Measurements from ENCODE around the gene LRP1B.

LRP1B gene

GRCh38 chr2:141062031-141062430 lies 1068.8 kb downstream of the LRP1B start:
- DNase-seq: no peak

GRCh38 chr2:141058556-141058955 lies 1072.3 kb downstream of the LRP1B start:
- no peak for DNase-seq

GRCh38 chr2:141055531-141055930 lies 1075.3 kb downstream of the LRP1B start:
- DNase-seq: no peak

- no peak for DNase-seq
Observed at GRCh38 chr2:141048951-141049350, 1081.9 kb downstream of the LRP1B start.

DNA sequence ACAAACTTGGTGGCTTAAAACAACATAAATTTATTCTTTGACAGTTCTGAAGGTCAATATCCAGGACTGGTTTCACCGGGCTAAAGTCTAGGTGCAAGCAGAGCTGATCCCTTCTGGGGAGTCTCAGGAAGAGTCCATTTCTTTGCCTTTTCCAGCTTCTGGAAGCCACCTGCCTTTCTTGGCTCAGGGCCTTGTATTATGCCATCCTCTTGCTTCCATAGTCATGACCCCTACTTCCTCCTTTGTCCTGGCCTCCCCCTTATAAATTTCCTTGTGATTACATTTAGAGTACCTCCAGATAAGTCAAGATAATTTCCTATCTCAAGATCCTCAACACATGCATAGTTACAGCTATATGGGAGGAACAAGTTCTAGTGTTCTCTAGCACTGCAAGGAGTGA lies 1089.5 kb downstream of the LRP1B start:
- DNase-seq: no peak

- no peak for DNase-seq
Observed at GRCh38 chr2:141038341-141038740, 1092.5 kb downstream of the LRP1B start.

GRCh38 chr2:141037361-141037760 lies 1093.5 kb downstream of the LRP1B start:
- no peak for DNase-seq

DNA sequence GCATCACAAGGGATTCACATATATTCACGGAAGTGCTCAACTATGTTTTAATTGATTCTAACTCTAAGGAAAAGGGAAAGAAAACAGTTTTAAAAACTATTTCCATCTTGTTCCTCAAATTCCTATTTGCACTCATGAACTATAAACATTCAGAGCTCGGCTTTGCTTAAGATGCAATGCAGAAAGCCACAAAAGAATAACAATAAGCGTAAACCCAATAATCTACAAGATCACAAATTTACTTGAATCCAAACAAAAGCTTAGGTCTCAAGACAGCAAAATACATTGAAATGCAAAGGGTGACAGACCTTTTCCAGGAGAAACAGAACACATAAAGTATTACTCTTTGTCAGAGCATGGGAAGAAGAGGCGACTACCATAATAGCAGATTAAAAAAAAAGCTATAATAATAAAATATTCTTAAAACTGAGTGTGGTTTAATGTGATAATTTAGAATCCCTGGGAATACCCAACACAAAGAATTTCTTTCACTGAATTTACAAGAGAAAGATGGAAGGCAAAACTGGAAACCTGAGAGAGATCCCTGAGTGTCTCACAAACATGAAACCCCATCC lies 1094.9 kb downstream of the LRP1B start:
- no peak for DNase-seq

- no peak for DNase-seq
Observed at GRCh38 chr2:141029428-141030078, 1101.3 kb downstream of the LRP1B start.

- DNase-seq: no peak
Observed at GRCh38 chr2:141027221-141027620, 1103.6 kb downstream of the LRP1B start.

GRCh38 chr2:141021611-141022010 lies 1109.2 kb downstream of the LRP1B start:
- no peak for DNase-seq

DNA sequence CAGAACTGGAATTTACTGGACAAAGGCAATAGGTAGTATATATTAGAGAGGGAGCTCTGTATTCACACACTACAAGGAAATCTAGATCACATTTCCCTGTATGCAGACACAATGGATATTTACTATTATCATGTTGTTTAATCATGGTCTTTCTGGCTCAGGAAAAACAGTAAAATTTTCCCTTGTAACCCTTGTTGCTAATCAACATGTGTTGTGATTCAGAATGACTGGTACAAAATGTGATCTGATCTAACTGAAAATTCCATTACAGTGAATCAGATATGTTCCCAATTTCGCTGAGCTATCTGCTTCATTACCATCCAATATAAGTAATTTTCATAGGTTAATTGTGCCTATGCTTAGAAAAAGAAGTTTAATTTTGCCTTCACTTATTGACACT lies 1109.7 kb downstream of the LRP1B start:
- DNase-seq: no peak

DNA sequence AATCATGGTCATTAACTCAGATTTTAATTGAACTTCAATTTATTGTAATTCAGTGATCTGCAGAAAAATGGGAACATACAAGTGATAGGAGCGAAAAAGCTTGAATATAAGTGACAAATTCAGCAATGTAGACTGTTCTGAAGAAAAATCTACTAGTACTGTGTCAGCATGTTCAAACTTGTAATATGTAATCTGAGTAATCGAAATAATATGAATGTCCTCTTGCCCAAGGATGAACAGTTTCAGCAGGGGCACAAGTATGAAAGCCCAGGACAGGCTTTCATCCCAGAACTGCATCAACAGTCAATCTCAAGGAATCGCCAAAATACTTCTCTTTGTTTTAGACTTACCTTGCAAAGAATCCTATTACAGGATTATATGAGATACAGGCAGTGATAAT lies 1110.5 kb downstream of the LRP1B start:
- DNase-seq: no peak

GRCh38 chr2:141015341-141016047 lies 1115.3 kb downstream of the LRP1B start:
- DNase-seq: no peak

- DNase-seq: no peak
Observed at GRCh38 chr2:141003967-141004657, 1126.7 kb downstream of the LRP1B start.

GRCh38 chr2:141001750-141002149 lies 1129.1 kb downstream of the LRP1B start:
- no peak for DNase-seq

GRCh38 chr2:140998577-140998976 lies 1132.2 kb downstream of the LRP1B start:
- DNase-seq: no peak

DNA sequence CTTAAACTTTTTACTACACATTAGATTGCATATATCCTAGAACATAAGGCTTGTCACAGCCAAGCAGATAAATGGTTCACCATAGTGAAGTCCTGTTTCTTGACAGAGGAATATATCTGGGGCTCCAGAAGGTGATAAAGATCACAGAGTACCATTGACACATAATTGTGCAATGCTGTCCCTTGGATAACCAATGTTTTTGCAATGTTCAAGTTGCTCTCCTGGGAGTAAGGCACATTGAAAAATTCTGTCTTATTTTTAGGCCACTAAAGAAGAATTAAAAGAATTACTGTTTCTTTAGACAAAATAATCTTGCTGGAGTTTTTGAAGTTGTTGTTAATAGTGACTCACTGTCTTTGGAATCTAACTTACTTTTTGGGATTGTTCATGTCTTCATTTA lies 1132.8 kb downstream of the LRP1B start:
- DNase-seq: no peak

GRCh38 chr2:140994856-140995255 lies 1136.0 kb downstream of the LRP1B start:
- no peak for DNase-seq

DNA sequence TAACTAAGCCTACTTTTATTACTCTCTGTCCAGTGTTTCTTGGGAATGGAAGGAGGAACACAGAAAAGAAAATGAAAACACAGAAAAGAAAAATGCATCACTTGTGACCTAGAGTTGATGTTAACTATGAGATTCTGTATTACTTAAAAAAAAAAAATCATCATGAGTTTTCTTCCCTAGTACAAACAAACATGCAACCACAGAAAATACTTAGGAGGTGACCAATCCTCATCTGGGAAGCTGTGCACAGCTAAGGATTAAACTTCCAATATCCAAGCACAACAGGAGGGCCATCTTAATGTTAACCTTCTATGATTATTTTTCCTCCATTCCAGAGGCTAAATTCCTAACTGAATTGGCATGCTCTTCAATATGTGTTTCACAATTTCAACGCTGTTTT lies 1140.4 kb downstream of the LRP1B start:
- no peak for DNase-seq

- no peak for DNase-seq
Observed at GRCh38 chr2:140988597-140988996, 1142.2 kb downstream of the LRP1B start.

- DNase-seq: no peak
Observed at GRCh38 chr2:140986456-140986855, 1144.4 kb downstream of the LRP1B start.

GRCh38 chr2:140975237-140975636 lies 1155.6 kb downstream of the LRP1B start:
- DNase-seq: no peak

DNA sequence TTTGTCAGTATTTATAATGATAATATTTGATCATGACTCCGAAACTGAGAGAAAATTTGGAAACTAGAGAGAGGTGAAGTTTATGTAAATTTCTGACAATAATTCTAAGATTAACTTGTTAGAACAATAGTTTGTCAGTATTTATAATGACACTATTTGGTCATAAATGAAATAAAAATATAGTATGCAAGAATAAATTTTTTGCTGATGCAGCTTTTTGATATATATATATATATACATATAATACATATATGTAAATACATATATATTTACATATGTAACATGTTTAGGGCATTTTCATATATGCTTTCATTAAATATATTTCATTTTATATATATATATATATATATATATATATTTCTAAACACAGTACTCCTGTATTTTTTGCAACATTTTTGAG lies 1158.1 kb downstream of the LRP1B start:
- no peak for DNase-seq

All from stimulated activated naive CD4-positive, alpha-beta T cell treated with Interleukin-2 at 50 U/mL for 16 hours (primary cell).